Cerebellar nuclear complex (tissue), 1 donor: Measurements from ENCODE around the gene LPCAT2.

ENCODE experiments used
- DNase-seq, 2 experiments: peaks; one replicate each; lab custom pipeline; 2025; lab: John Stamatoyannopoulos, UW

The LPCAT2 gene

GRCh38 chr16:55555436-55555835, 46.6 kb downstream of the LPCAT2 start:
- DNase-seq = no peak

- no peak for DNase-seq
Observed at GRCh38 chr16:55557186-55557585, 48.3 kb downstream of the LPCAT2 start.

- no peak for DNase-seq
Observed at GRCh38 chr16:55559233-55559632, 50.4 kb downstream of the LPCAT2 start.

GRCh38 chr16:55559933-55560516, 51.2 kb downstream of the LPCAT2 start:
- DNase-seq = no peak

GRCh38 chr16:55561319-55561848, 52.5 kb downstream of the LPCAT2 start:
- no peak for DNase-seq

- DNase-seq = no peak
Observed at GRCh38 chr16:55562936-55563335, 54.1 kb downstream of the LPCAT2 start.

GRCh38 chr16:55563797-55564196, 54.9 kb downstream of the LPCAT2 start:
- DNase-seq = no peak

GRCh38 chr16:55565086-55565485, 56.2 kb downstream of the LPCAT2 start:
- DNase-seq = no peak

- DNase-seq = no peak
Observed at GRCh38 chr16:55566432-55567175, 57.7 kb downstream of the LPCAT2 start, which contains the start of gene CAPNS2. Gene CAPNS2, plus strand, starts transcription at chr16:55566684. Its CDS starts 73 bp downstream, at chr16:55566757.

GRCh38 chr16:55567382-55567781, 58.5 kb downstream of the LPCAT2 start:
- no peak for DNase-seq

- no peak for DNase-seq
Observed at GRCh38 chr16:55568207-55568606, 59.3 kb downstream of the LPCAT2 start.

- DNase-seq = no peak
Observed at GRCh38 chr16:55569025-55569424, 60.2 kb downstream of the LPCAT2 start.

- DNase-seq = no peak
Observed at GRCh38 chr16:55570159-55570558, 61.3 kb downstream of the LPCAT2 start.

GRCh38 chr16:55571191-55571897, 62.5 kb downstream of the LPCAT2 start:
- DNase-seq = no peak

GRCh38 chr16:55572439-55572838, 63.6 kb downstream of the LPCAT2 start:
- DNase-seq = no peak

- DNase-seq = no peak
Observed at GRCh38 chr16:55574811-55575210, 65.9 kb downstream of the LPCAT2 start.

- DNase-seq = no peak
Observed at GRCh38 chr16:55575496-55575895, 66.6 kb downstream of the LPCAT2 start.

GRCh38 chr16:55576384-55576783, 67.5 kb downstream of the LPCAT2 start:
- no peak for DNase-seq

- no peak for DNase-seq
Observed at GRCh38 chr16:55577887-55578286, 69.0 kb downstream of the LPCAT2 start.

- DNase-seq = no peak
Observed at GRCh38 chr16:55585631-55586030, 76.8 kb downstream of the LPCAT2 start.

GRCh38 chr16:55588799-55589198, 79.9 kb downstream of the LPCAT2 start:
- DNase-seq = no peak

GRCh38 chr16:55592306-55592705, 83.4 kb downstream of the LPCAT2 start:
- no peak for DNase-seq

- DNase-seq = no peak
Observed at GRCh38 chr16:55597928-55598327, 89.1 kb downstream of the LPCAT2 start.
